ENCODE measurements around the gene RNPEPL1.

- no peak for TF ChIP-seq TARDBP (IDR thresholded peaks at IDR 0.05)
- TF ChIP-seq FOXK2 (IDR thresholded peaks at IDR 0.05): no peak
- no peak for TF ChIP-seq HDGF (IDR thresholded peaks at IDR 0.05; ENCODE audit: borderline replicate concordance)
- no peak for TF ChIP-seq BHLHE40 (IDR thresholded peaks at IDR 0.05; ENCODE audit: borderline replicate concordance)
- no peak; the same call in 1 of the 2 replicates for TF ChIP-seq L3MBTL2 (conservative IDR thresholded peaks at IDR 0.05)
- TF ChIP-seq FOXM1 (IDR thresholded peaks at IDR 0.05; ENCODE audit: borderline replicate concordance): no peak
Observed at GRCh38 chr2:240567872-240568677, at the start of gene RNPEPL1.
